Mononuclear cell (primary cell): ENCODE results near the gene ACTN1. TPM values are rescaled to one million over a fixed set of nuclear protein-coding genes. Genes with fewer than 3 reads are reported as not detected.

ENCODE experiments used
- H3K27me3 ChIP-seq: 2 replicates; pipeline ENCODE4 v1.6.0; 2011; ENCODE audit warnings: low read length, control low read depth; ENCODE audit not compliant: insufficient read depth
- H3K4me1 ChIP-seq: 2 replicates; pipeline ENCODE4 v1.5.1; 2011; ENCODE audit warnings: mild to moderate bottlenecking, low read length, control low read depth; ENCODE audit not compliant: insufficient read depth
- H3K4me3 ChIP-seq: 2 replicates; pipeline ENCODE4 v1.5.1; 2011; ENCODE audit warnings: mild to moderate bottlenecking, low read length, moderate library complexity
- H3K9me3 ChIP-seq: 2 replicates; pipeline ENCODE4 v1.5.1; 2011; ENCODE audit warnings: low read depth, mild to moderate bottlenecking, control low read depth, low read length
- total RNA-seq: library from RNA; depleted of rRNA; stranded (reverse); fragments of >200 nt; gene quantifications from one replicate; pipeline ENCODE4 v1.2.3, GENCODE V29; 2012

The ACTN1 gene
- total RNA-seq, 1 donor: 80.8 TPM

DNA sequence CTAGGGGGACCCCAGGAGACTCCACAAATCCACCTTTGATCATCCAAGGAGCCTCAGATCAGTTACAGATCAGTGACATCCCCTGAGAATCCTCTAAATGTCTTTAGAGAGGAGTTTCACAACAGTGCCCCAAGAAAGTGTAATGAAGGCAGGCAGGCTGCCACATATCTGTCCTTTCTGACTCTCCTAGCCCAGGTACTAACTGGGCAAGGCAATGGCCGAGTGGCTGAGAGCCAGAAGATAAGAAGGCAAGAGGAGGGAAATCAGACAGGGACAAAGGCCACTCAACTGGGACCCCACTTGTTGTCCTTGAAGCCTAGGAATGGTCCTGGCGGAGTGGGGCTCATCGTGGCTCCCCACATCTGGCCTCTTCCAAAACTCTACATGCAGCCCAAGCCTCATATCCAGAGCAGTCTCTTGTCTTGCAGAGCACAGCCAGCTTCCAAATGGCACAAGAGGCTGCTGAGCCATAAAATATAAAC, 11.6 kb downstream of the ACTN1 start:
- H3K9me3 ChIP-seq: no peaks in the 10 kb centered on the region
- no peak overlapping the region for H3K4me3 ChIP-seq
- no peaks in the 10 kb centered on the region for H3K27me3 ChIP-seq
- peaks cover 69% of the 10 kb centered on the region for H3K4me1 ChIP-seq

GRCh38 chr14:68966872-68967301, 12.2 kb downstream of the ACTN1 start:
- peaks cover 66% of the 10 kb centered on the region for H3K4me1 ChIP-seq
- H3K27me3 ChIP-seq: no peaks in the 10 kb centered on the region
- no peak overlapping the region for H3K4me3 ChIP-seq
- H3K9me3 ChIP-seq: no peaks in the 10 kb centered on the region

DNA sequence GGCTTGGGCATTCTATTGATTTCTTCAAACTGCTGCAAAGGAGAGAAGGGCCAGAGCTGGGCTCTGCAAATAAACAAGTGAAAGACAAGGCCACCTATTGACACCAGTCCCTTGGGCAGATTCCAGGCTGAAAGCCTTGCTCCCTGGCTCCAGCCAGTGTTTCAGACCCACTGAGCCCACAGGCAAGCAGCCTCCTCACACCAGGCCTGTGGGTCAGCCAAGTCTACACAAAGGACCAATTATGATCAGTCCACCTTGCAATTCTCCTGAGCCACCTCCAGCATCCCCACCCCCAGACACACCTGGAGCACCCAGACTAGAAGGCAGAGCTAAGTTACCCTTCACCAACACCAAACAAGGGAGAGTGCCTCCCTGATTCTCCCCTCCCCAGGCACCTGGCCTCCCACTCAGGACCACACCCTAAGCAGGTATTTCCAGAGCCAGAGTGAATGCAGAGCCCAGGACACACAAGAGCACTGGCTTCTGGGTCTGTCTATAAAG, 13.8 kb downstream of the ACTN1 start:
- Histone ChIP-seq H3K4me3 (no peak overlapping the region), H3K9me3 (no peaks in the 10 kb centered on the region), H3K4me1 (peaks cover 56% of the 10 kb centered on the region), H3K27me3 (no peaks in the 10 kb centered on the region)

- Histone ChIP-seq H3K9me3 (no peaks in the 10 kb centered on the region), H3K27me3 (no peaks in the 10 kb centered on the region), H3K4me3 (no peak overlapping the region), H3K4me1 (peaks cover 52% of the 10 kb centered on the region)
Observed at GRCh38 chr14:68964300-68965093, 14.6 kb downstream of the ACTN1 start.

DNA sequence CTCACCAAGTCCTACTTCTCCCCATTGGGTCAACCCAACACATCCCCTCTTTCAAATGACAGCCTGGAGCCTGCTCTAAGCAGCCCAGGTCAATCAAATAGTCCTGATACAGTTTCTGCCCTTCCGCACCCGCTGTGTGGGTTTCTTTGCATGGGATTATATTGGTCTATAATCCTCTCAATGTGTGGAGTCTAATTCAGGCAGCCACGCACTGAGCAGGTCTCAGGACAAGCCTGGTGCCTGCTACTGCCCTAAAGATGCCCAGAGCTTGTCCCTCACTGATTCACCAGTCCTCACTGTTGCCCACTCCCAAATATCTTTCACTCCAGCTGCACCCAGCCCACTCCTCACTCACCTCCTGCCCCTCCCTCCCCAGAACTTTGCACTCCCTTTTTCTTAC, 16.4 kb downstream of the ACTN1 start:
- Histone ChIP-seq H3K4me1 (peaks cover 55% of the 10 kb centered on the region), H3K9me3 (no peaks in the 10 kb centered on the region), H3K4me3 (no peak overlapping the region), H3K27me3 (no peaks in the 10 kb centered on the region)

DNA sequence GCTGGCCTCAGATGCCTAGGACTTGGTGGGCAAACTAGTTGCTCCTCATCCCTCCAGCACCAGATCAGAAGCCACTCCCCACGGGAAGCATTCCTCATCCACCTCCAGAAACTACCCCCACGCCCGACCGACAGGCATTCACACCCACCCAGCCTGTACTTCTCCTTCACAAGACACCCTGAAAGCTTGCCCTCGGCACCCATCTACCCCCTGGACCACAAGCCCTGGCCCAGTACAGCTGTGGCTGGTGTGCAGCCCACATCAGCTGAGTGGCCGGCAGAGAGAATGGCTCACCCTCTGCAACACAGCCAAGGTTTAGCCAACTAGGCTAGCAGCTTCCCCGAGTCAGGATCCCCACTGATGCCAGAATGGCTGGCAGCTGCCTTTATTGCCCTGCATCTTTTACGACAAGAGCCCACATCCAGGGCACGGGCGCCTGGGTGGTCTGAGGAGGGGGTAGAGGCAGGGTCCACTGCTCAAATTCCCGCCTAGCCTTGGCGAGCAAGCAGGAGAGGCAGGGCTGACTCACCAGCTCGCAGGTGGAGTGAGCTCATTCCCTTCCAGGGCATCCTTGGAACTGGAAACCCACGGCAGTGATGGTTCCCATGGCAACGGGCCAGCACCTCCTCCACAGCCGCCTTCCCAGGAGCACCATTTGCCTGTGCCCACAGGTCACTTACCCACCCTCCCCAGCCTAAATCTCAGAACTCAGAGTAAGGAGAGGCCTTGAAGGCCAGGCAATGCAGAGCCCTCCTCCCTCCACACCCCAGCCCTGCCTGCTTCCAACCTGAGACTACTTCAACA, 17.1 kb downstream of the ACTN1 start:
- H3K9me3 ChIP-seq: no peaks in the 10 kb centered on the region
- H3K4me3 ChIP-seq: no peak overlapping the region
- H3K4me1 ChIP-seq: peaks cover 55% of the 10 kb centered on the region
- H3K27me3 ChIP-seq: no peaks in the 10 kb centered on the region

DNA sequence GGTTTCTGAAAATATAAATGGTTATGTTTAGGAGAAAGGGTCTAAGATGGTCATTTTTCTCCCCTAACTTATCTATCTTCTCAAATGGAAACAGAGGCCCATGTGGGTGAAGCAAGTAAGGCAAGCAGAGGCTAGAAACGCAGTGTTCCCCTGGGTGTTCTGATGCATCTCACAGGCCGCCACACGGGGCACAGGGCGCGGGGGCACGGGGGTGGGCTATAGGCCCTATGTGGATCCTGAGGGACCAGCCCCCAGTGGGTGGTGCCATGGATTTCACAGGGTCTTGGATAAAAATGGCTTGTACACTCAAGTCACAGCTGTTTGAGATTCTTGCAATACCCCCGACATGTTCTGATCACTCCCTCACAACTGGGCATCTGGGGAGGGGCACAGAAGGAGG, 17.7 kb downstream of the ACTN1 start:
- Histone ChIP-seq H3K9me3 (no peaks in the 10 kb centered on the region), H3K4me1 (peaks cover 55% of the 10 kb centered on the region), H3K4me3 (no peak overlapping the region), H3K27me3 (no peaks in the 10 kb centered on the region)

- Histone ChIP-seq H3K9me3 (no peaks in the 10 kb centered on the region), H3K4me3 (no peak overlapping the region), H3K4me1 (peaks cover 55% of the 10 kb centered on the region), H3K27me3 (no peaks in the 10 kb centered on the region)
Observed at GRCh38 chr14:68960123-68960522, 19.0 kb downstream of the ACTN1 start.

GRCh38 chr14:68959035-68959434, 20.1 kb downstream of the ACTN1 start:
- H3K4me3 ChIP-seq: no peak overlapping the region
- no peaks in the 10 kb centered on the region for H3K27me3 ChIP-seq
- H3K4me1 ChIP-seq: peaks cover 55% of the 10 kb centered on the region
- H3K9me3 ChIP-seq: no peaks in the 10 kb centered on the region

- Histone ChIP-seq H3K27me3 (no peaks in the 10 kb centered on the region), H3K4me3 (no peak overlapping the region), H3K9me3 (no peaks in the 10 kb centered on the region), H3K4me1 (peaks cover 55% of the 10 kb centered on the region)
Observed at GRCh38 chr14:68958553-68958952, 20.5 kb downstream of the ACTN1 start.

DNA sequence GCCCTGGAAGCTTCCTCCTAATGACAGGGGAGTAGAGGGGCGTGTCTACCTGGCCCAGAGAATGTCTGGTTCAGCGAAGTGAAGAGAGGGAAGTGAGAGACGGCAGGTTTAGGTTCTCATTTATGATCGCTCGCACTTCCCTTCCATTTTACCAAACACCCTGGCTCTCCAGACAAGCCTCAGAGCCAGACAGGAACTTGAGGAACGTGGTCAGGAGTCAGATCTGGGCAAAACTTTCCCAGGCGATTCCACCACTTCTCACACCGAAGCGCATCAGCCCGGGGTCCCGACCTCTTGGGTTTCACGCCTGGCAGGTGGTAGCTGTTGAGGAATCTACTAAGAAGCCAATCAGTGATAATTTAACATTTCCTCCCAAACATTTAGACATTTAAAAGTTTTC, 21.3 kb downstream of the ACTN1 start:
- H3K27me3 ChIP-seq: no peaks in the 10 kb centered on the region
- H3K9me3 ChIP-seq: no peaks in the 10 kb centered on the region
- H3K4me1 ChIP-seq: peaks cover 62% of the 10 kb centered on the region
- no peak overlapping the region for H3K4me3 ChIP-seq

DNA sequence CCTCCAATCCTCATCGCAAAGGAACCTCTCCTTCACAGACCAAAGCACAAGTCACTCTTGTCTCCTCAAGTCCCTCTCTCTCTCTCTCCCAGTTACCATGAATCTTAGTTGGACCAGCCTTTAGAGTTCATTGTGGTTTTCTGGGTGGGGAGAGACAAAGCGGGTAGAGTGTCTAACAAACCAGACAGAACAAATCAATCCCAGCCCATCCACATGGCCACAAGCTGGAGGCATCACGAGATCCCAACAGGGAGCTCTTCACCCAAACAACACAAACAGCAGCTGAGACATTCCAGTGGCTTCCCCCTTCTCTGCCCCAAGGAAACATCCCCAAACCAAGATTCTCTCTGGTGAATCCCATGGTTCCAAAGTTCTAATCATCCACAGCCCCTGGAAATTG, 22.4 kb downstream of the ACTN1 start:
- no peak overlapping the region for H3K4me3 ChIP-seq
- H3K4me1 ChIP-seq: peaks cover 72% of the 10 kb centered on the region
- H3K9me3 ChIP-seq: no peaks in the 10 kb centered on the region
- H3K27me3 ChIP-seq: no peaks in the 10 kb centered on the region

- H3K9me3 ChIP-seq: no peaks in the 10 kb centered on the region
- H3K4me1 ChIP-seq: peaks cover 81% of the 10 kb centered on the region
- no peak overlapping the region for H3K4me3 ChIP-seq
- H3K27me3 ChIP-seq: no peaks in the 10 kb centered on the region
Observed at GRCh38 chr14:68955851-68956179, 23.3 kb downstream of the ACTN1 start.

DNA sequence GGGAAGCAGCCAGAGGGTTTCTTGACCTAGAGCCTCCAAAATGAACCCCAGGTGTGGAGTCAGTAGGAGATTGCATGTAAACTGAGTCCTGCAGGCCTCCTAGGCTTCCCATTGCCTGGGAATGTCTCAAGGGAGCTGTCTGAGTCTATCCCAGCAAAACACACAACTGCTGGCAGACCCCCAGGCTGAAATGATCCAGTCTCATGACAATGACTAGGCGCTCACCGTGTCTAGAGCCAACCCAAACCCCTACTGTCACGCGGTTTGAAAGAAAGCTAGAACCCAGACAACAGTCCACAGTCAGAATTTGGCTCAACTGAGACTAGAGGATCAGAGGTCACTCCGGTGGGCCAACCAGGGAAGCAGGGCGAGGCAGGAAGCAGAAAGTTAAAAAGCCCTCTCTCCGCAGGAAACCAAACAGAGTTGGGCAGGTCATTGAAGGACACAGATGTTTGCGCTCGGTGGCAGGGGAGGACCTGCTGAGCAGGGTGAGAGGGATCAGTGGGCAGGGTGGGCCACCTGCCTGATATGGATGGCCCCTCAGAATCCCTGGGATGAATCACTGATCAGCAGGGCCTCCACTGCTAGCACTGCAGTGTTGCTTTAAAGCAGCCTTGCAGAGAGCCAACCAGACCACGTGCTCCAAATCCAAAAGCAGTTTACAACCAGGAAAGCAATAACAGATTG, 23.8 kb downstream of the ACTN1 start:
- Histone ChIP-seq H3K4me1 (peaks cover 82% of the 10 kb centered on the region), H3K27me3 (no peaks in the 10 kb centered on the region), H3K4me3 (no peak overlapping the region), H3K9me3 (no peaks in the 10 kb centered on the region)

DNA sequence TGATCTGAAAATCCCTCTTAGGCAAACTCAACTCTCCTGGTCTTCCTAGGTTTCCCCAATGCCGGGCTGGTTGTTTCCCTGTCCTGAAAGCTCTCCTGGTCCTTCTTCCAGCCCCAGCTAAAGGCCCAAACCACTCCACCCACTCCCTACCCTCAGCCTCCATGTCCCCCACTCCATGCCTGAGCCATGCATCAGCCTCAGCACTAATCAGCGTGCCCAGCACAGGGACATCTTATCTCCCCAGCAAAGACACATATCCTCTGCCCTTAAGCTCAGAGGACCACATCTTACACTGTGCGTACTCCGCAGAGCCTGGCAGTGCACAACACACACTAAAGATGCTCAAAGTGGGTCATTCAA, 25.9 kb downstream of the ACTN1 start:
- no peaks in the 10 kb centered on the region for H3K9me3 ChIP-seq
- no peak overlapping the region for H3K4me3 ChIP-seq
- H3K4me1 ChIP-seq: peaks cover 85% of the 10 kb centered on the region
- no peaks in the 10 kb centered on the region for H3K27me3 ChIP-seq
